HL-60 (cell line): ENCODE results near the gene PGLYRP4.

Source experiments
- POLR2AphosphoS5 ChIP-seq: IDR thresholded peaks from 2 replicates; pipeline ENCODE4 v1.6.1; 2012; ENCODE audit warnings: low read depth
- SPI1 ChIP-seq: IDR thresholded peaks from 2 replicates; pipeline ENCODE4 v1.6.1; 2012; ENCODE audit warnings: low read depth, mild to moderate bottlenecking, borderline replicate concordance
- TF ChIP-seq, protein P1 (sequence below): IDR thresholded peaks from one replicate; pipeline ENCODE4 v1.5.1; 2011; ENCODE audit warnings: low read length, control low read depth, inconsistent platforms; ENCODE audit not compliant: insufficient read depth

DNA sequence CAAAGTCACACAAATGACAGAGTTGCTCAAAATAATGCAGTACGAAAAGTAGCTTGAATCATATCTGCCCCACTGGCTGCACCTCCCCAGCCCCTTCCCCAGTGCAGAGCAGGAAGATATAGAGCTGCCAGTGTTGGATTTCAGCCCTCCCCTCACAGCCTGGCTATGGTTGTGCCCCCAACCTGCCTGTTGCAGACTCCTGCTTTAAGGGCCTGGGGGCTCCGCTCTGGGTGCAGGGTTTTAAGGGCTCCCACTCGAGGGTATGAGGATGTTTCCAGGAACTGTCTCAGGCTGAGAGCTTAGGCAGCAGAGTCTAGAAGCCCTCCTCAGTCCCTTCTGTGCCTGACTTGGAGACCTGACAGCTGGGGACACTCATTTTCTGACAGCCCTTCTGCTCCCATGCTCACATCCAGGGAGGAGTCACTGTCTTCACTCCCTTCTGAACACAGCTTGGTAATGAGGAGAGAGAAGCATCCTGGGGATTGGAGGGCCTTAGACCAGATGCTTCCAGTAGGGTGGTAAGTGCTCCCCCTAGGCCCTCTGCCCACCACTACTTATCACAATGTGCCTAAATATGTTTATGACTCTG, 13.6 kb upstream of the PGLYRP4 start:
- TF ChIP-seq, protein P1, sequence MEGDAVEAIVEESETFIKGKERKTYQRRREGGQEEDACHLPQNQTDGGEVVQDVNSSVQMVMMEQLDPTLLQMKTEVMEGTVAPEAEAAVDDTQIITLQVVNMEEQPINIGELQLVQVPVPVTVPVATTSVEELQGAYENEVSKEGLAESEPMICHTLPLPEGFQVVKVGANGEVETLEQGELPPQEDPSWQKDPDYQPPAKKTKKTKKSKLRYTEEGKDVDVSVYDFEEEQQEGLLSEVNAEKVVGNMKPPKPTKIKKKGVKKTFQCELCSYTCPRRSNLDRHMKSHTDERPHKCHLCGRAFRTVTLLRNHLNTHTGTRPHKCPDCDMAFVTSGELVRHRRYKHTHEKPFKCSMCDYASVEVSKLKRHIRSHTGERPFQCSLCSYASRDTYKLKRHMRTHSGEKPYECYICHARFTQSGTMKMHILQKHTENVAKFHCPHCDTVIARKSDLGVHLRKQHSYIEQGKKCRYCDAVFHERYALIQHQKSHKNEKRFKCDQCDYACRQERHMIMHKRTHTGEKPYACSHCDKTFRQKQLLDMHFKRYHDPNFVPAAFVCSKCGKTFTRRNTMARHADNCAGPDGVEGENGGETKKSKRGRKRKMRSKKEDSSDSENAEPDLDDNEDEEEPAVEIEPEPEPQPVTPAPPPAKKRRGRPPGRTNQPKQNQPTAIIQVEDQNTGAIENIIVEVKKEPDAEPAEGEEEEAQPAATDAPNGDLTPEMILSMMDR, result no peak
- TF ChIP-seq POLR2AphosphoS5 (no peak), SPI1 (no peak)
